ENCODE measurements around the gene LTBP1. TPM values are rescaled to one million over a fixed set of nuclear protein-coding genes. Genes with fewer than 3 reads are reported as not detected.
"Not testable (repeated sequence)": the region's sequence is repeated elsewhere in the genome, so short reads cannot be mapped to it uniquely, and the experiment has no call there.

LTBP1 gene
- total and polyA plus RNA-seq, 2 experiments from 2014 or later = 216 to 509 TPM

- no peaks in the 10 kb centered on the region for H3K27me3 ChIP-seq
- TF ChIP-seq, protein P1, sequence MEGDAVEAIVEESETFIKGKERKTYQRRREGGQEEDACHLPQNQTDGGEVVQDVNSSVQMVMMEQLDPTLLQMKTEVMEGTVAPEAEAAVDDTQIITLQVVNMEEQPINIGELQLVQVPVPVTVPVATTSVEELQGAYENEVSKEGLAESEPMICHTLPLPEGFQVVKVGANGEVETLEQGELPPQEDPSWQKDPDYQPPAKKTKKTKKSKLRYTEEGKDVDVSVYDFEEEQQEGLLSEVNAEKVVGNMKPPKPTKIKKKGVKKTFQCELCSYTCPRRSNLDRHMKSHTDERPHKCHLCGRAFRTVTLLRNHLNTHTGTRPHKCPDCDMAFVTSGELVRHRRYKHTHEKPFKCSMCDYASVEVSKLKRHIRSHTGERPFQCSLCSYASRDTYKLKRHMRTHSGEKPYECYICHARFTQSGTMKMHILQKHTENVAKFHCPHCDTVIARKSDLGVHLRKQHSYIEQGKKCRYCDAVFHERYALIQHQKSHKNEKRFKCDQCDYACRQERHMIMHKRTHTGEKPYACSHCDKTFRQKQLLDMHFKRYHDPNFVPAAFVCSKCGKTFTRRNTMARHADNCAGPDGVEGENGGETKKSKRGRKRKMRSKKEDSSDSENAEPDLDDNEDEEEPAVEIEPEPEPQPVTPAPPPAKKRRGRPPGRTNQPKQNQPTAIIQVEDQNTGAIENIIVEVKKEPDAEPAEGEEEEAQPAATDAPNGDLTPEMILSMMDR (IDR thresholded peaks at IDR 0.05; ENCODE audit: low read depth, low read length) = no peak
- H3K4me1 ChIP-seq (ENCODE audit: low read depth) = no peaks in the 10 kb centered on the region
- no peak for DNase-seq (ENCODE audit: low read depth in 1 of 2, low spot score in 1 of 2)
- peaks cover 4% of the 10 kb centered on the region for H3K36me3 ChIP-seq
- H3K9me3 ChIP-seq (ENCODE audit: low read depth) = no peaks in the 10 kb centered on the region
- H3K4me3 ChIP-seq = no peak overlapping the region
- H3K27ac ChIP-seq = no peak overlapping the region
Measured at GRCh38 chr2:33160191-33160590, 213.4 kb downstream of the LTBP1 start.

GRCh38 chr2:33166287-33166881, 219.6 kb downstream of the LTBP1 start:
- Histone ChIP-seq H3K36me3 (peaks cover 4% of the 10 kb centered on the region), H3K27me3 (no peaks in the 10 kb centered on the region), H3K9me3 (ENCODE audit: low read depth) (no peaks in the 10 kb centered on the region), H3K27ac (no peak overlapping the region), H3K4me1 (ENCODE audit: low read depth) (peaks cover 3% of the 10 kb centered on the region), H3K4me3 (no peak overlapping the region)
- peak in 1 of 2 donors; percentile 72 for DNase-seq (ENCODE audit: low read depth in 1 of 2, low spot score in 1 of 2)
- TF ChIP-seq, protein P1 (IDR thresholded peaks at IDR 0.05; ENCODE audit: low read depth, low read length) = no peak

DNA sequence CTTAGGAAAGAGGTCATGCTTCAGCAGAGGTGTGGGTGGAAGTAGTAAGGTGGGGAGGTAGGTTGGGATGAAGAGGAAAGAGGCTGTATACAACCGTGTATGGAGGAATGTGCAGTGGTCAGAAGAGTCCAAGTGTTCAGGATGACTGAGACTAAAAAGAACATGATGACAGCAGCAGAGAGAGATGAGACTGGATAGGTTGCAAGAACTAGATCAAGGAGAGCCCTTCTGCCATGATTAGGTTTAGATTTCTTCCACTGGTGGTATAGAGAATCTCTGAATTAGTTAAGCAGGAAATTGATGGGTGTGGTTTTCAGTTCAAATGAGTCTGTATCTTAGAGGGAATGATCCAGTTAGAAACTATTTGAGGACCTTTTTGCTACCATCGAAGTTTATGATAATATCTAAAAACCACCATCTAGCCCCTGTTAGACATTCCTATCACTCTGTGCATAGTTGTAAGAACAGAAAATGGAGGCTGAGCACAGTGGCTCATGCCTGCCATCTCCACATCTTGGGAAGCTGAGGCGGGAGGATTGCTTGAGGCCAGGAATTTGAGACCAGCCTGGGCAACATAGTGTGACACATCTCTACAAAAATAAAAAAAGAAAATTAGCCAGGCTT, 221.0 kb downstream of the LTBP1 start:
- no peak overlapping the region for H3K4me3 ChIP-seq
- TF ChIP-seq, protein P1 (IDR thresholded peaks at IDR 0.05; ENCODE audit: low read depth, low read length) = no peak
- no peaks in the 10 kb centered on the region for H3K9me3 ChIP-seq (ENCODE audit: low read depth)
- H3K27ac ChIP-seq = no peak overlapping the region
- no peaks in the 10 kb centered on the region for H3K27me3 ChIP-seq
- H3K36me3 ChIP-seq = no peaks in the 10 kb centered on the region
- no peak for DNase-seq (ENCODE audit: low read depth in 1 of 2, low spot score in 1 of 2)
- H3K4me1 ChIP-seq (ENCODE audit: low read depth) = peaks cover 3% of the 10 kb centered on the region

GRCh38 chr2:33168425-33168824, 221.7 kb downstream of the LTBP1 start:
- no peaks in the 10 kb centered on the region for H3K9me3 ChIP-seq (ENCODE audit: low read depth)
- DNase-seq (ENCODE audit: low read depth in 1 of 2, low spot score in 1 of 2) = no peak
- H3K27me3 ChIP-seq = no peaks in the 10 kb centered on the region
- TF ChIP-seq, protein P1 (IDR thresholded peaks at IDR 0.05; ENCODE audit: low read depth, low read length) = no peak
- H3K4me1 ChIP-seq (ENCODE audit: low read depth) = peaks cover 3% of the 10 kb centered on the region
- H3K27ac ChIP-seq = peak overlapping the region; percentile 53
- no peaks in the 10 kb centered on the region for H3K36me3 ChIP-seq
- no peak overlapping the region for H3K4me3 ChIP-seq

- Histone ChIP-seq H3K9me3 (ENCODE audit: low read depth) (no peaks in the 10 kb centered on the region), H3K4me3 (no peak overlapping the region), H3K27ac (peak overlapping the region; percentile 53), H3K4me1 (ENCODE audit: low read depth) (peaks cover 3% of the 10 kb centered on the region), H3K27me3 (no peaks in the 10 kb centered on the region), H3K36me3 (no peaks in the 10 kb centered on the region)
- TF ChIP-seq, protein P1 (IDR thresholded peaks at IDR 0.05; ENCODE audit: low read depth, low read length) = no peak
- no peak for DNase-seq (ENCODE audit: low read depth in 1 of 2, low spot score in 1 of 2)
Measured at GRCh38 chr2:33168922-33169321, 222.2 kb downstream of the LTBP1 start.

- H3K27me3 ChIP-seq; H3K9me3 ChIP-seq (ENCODE audit: low read depth); H3K4me1 ChIP-seq (ENCODE audit: low read depth); H3K27ac ChIP-seq; H3K36me3 ChIP-seq; H3K4me3 ChIP-seq; DNase-seq (ENCODE audit: low read depth in 1 of 2, low spot score in 1 of 2): not testable (repeated sequence)
Measured at GRCh38 chr2:33170251-33170650, 223.5 kb downstream of the LTBP1 start.

All from cardiac muscle cell (in vitro differentiated cells and primary cell).